Measurements from ENCODE around the gene PSTPIP1. TPM values are rescaled to one million over a fixed set of nuclear protein-coding genes. Genes with fewer than 3 reads are reported as not detected.

The PSTPIP1 gene
- polyA plus RNA-seq, 1 donor from 2014 or later, result not detected

DNA sequence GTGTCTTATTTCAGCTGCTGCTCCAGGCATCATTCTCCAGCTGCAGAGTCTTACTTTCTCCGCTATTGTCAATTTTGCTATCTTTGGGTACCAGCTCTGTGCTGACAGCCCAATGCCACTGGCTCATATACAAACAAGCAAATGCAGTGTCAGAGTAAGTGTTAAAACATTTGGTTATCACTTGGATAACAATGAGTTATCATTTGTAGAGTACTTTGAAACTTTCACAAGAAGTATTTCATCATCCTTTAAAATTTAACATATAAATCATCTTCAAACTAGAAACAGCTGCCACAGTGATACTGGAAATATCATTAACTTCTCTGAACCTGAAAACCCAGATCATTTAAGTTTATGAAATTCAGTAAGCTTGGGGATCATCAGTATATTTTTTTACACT lies 62.1 kb downstream of the PSTPIP1 start:
- no peaks in the 10 kb centered on the region for H3K9me2 ChIP-seq (ENCODE audit: insufficient read depth, low read length)
- no peaks in the 10 kb centered on the region for H4K20me1 ChIP-seq (ENCODE audit: insufficient read depth)

DNA sequence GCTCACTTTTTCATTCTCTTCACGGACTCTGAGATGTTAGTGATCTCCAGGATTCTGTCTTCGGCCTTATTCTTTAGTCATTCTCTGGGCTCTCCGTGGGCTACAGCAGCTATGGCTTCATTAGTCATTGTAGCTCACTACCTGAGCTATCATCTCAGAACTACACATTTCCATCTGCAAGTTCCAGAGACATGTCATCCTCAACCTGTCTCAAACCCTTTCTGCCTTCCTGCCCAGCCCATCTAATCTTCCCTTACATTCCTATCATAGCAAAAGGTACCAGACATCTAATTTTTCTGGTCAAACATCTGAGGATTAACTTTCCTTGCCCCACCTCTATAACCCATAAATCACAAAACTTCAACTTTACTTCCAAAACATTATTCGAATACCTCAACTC lies 62.8 kb downstream of the PSTPIP1 start:
- H4K20me1 ChIP-seq (ENCODE audit: insufficient read depth), result no peaks in the 10 kb centered on the region
- H3K9ac ChIP-seq (ENCODE audit: low read length), result no peak overlapping the region
- no peak for TF ChIP-seq SMC3 (conservative IDR thresholded peaks at IDR 0.05; ENCODE audit: poor library complexity)
- H3K27ac ChIP-seq (ENCODE audit: low read length), result no peak overlapping the region
- no peaks in the 10 kb centered on the region for H3K9me2 ChIP-seq (ENCODE audit: insufficient read depth, low read length)
- no peak overlapping the region for H3K4me2 ChIP-seq (ENCODE audit: low read length)
- no peak overlapping the region for H2AFZ ChIP-seq (ENCODE audit: low read depth, low read length)
- H3F3A ChIP-seq (ENCODE audit: insufficient read depth, low read length, poor library complexity, severe bottlenecking), result no peaks in the 10 kb centered on the region
- H3K4me3 ChIP-seq (ENCODE audit: low read length), result no peak overlapping the region
- no peaks in the 10 kb centered on the region for H3K27me3 ChIP-seq (ENCODE audit: insufficient read depth, low read depth, low read length)
- H3K9me3 ChIP-seq (ENCODE audit: low read length), result no peaks in the 10 kb centered on the region
- peaks cover 51% of the 10 kb centered on the region for H3K79me2 ChIP-seq (replicated peaks; ENCODE audit: insufficient read depth, low read length)
- H3K36me3 ChIP-seq (ENCODE audit: insufficient read depth, low read length), result no peaks in the 10 kb centered on the region

More for the DNA sequence above, 62.1 kb downstream of the PSTPIP1 start:
- Histone ChIP-seq H3K36me3 (ENCODE audit: insufficient read depth, low read length) (no peaks in the 10 kb centered on the region), H3K4me3 (ENCODE audit: low read length) (no peak overlapping the region), H3K79me2 (replicated peaks; ENCODE audit: insufficient read depth, low read length) (peaks cover 45% of the 10 kb centered on the region), H3F3A (ENCODE audit: insufficient read depth, low read length, poor library complexity, severe bottlenecking) (no peaks in the 10 kb centered on the region), H3K4me2 (ENCODE audit: low read length) (no peak overlapping the region), H3K9me3 (ENCODE audit: low read length) (no peaks in the 10 kb centered on the region), H3K27ac (ENCODE audit: low read length) (no peak overlapping the region), H3K27me3 (ENCODE audit: insufficient read depth, low read depth, low read length) (no peaks in the 10 kb centered on the region), H3K9ac (ENCODE audit: low read length) (no peak overlapping the region), H2AFZ (ENCODE audit: low read depth, low read length) (no peak overlapping the region)
- TF ChIP-seq MXI1 (conservative IDR thresholded peaks at IDR 0.05; ENCODE audit: poor library complexity, severe bottlenecking), result no peak

DNA sequence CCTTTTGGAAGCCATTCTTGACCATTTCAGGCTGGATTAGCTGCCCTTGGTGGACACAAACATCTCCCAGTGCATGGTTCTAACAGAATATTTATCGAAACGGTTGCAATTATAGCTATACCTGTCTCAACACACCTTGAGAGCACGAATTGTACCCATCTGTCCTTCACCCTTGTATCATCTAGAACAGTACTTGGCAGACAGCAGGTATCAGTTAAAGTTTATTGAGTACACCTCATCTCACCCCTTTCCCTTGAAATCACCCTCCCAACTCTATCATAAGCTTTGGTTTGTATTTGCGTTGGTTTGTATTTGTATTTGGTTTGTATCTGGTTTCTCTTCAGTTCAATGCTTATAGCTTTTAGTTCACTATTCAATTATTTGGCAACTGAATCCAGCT lies 63.5 kb downstream of the PSTPIP1 start:
- Histone ChIP-seq H3F3A (ENCODE audit: insufficient read depth, low read length, poor library complexity, severe bottlenecking) (no peaks in the 10 kb centered on the region), H3K4me3 (ENCODE audit: low read length) (no peak overlapping the region), H3K79me2 (replicated peaks; ENCODE audit: insufficient read depth, low read length) (peaks cover 58% of the 10 kb centered on the region), H3K4me2 (ENCODE audit: low read length) (no peak overlapping the region), H2AFZ (ENCODE audit: low read depth, low read length) (no peak overlapping the region), H3K36me3 (ENCODE audit: insufficient read depth, low read length) (no peaks in the 10 kb centered on the region), H3K27me3 (ENCODE audit: insufficient read depth, low read depth, low read length) (no peaks in the 10 kb centered on the region), H3K27ac (ENCODE audit: low read length) (no peak overlapping the region), H3K9me2 (ENCODE audit: insufficient read depth, low read length) (no peaks in the 10 kb centered on the region), H3K9me3 (ENCODE audit: low read length) (no peaks in the 10 kb centered on the region), H4K20me1 (ENCODE audit: insufficient read depth) (no peaks in the 10 kb centered on the region), H3K9ac (ENCODE audit: low read length) (no peak overlapping the region)
- TF ChIP-seq MXI1 (conservative IDR thresholded peaks at IDR 0.05; ENCODE audit: poor library complexity, severe bottlenecking), result no peak
- TF ChIP-seq EP300 (conservative IDR thresholded peaks at IDR 0.05; ENCODE audit: poor library complexity, severe bottlenecking), result no peak
- no peak for TF ChIP-seq TAF1 (IDR thresholded peaks at IDR 0.05; ENCODE audit: low read depth)
- TF ChIP-seq POLR2AphosphoS5 (IDR thresholded peaks at IDR 0.05), result no peak
- TF ChIP-seq EZH2 (IDR thresholded peaks at IDR 0.05; ENCODE audit: borderline replicate concordance, insufficient read depth, low read length, poor library complexity, severe bottlenecking), result no peak
- TF ChIP-seq, protein P1, sequence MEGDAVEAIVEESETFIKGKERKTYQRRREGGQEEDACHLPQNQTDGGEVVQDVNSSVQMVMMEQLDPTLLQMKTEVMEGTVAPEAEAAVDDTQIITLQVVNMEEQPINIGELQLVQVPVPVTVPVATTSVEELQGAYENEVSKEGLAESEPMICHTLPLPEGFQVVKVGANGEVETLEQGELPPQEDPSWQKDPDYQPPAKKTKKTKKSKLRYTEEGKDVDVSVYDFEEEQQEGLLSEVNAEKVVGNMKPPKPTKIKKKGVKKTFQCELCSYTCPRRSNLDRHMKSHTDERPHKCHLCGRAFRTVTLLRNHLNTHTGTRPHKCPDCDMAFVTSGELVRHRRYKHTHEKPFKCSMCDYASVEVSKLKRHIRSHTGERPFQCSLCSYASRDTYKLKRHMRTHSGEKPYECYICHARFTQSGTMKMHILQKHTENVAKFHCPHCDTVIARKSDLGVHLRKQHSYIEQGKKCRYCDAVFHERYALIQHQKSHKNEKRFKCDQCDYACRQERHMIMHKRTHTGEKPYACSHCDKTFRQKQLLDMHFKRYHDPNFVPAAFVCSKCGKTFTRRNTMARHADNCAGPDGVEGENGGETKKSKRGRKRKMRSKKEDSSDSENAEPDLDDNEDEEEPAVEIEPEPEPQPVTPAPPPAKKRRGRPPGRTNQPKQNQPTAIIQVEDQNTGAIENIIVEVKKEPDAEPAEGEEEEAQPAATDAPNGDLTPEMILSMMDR (IDR thresholded peaks at IDR 0.05; ENCODE audit: poor library complexity, severe bottlenecking), result no peak
- TF ChIP-seq, protein P2, sequence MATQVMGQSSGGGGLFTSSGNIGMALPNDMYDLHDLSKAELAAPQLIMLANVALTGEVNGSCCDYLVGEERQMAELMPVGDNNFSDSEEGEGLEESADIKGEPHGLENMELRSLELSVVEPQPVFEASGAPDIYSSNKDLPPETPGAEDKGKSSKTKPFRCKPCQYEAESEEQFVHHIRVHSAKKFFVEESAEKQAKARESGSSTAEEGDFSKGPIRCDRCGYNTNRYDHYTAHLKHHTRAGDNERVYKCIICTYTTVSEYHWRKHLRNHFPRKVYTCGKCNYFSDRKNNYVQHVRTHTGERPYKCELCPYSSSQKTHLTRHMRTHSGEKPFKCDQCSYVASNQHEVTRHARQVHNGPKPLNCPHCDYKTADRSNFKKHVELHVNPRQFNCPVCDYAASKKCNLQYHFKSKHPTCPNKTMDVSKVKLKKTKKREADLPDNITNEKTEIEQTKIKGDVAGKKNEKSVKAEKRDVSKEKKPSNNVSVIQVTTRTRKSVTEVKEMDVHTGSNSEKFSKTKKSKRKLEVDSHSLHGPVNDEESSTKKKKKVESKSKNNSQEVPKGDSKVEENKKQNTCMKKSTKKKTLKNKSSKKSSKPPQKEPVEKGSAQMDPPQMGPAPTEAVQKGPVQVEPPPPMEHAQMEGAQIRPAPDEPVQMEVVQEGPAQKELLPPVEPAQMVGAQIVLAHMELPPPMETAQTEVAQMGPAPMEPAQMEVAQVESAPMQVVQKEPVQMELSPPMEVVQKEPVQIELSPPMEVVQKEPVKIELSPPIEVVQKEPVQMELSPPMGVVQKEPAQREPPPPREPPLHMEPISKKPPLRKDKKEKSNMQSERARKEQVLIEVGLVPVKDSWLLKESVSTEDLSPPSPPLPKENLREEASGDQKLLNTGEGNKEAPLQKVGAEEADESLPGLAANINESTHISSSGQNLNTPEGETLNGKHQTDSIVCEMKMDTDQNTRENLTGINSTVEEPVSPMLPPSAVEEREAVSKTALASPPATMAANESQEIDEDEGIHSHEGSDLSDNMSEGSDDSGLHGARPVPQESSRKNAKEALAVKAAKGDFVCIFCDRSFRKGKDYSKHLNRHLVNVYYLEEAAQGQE (IDR thresholded peaks at IDR 0.05; ENCODE audit: borderline replicate concordance), result no peak
- TF ChIP-seq SMC3 (conservative IDR thresholded peaks at IDR 0.05; ENCODE audit: poor library complexity), result no peak
- TF ChIP-seq RAD21 (conservative IDR thresholded peaks at IDR 0.05), result no peak

Data from neural cell (in vitro differentiated cells).